H9 (cell line): Measurements from ENCODE around the gene CACNB2. TPM values are rescaled to one million over a fixed set of nuclear protein-coding genes. Genes with fewer than 3 reads are reported as not detected.
A peak's percentile ranks its signal among the peaks of the same experiment; 100 is the strongest.

Experiments used
- DNase-seq: peaks from one replicate; pipeline ENCODE4 v3.0.0-alpha.2; 2017
- H2AFZ ChIP-seq: one replicate; pipeline ENCODE4 v1.6.1; 2013; ENCODE audit warnings: mild to moderate bottlenecking, low read length, control low read depth, moderate library complexity
- H2AK5ac ChIP-seq: 2 replicates; pipeline ENCODE4 v1.6.1; 2013; ENCODE audit warnings: low read length, control low read depth, mixed read lengths; ENCODE audit not compliant: insufficient read length
- H2BK120ac ChIP-seq: one replicate; pipeline ENCODE4 v1.6.1; 2013; ENCODE audit warnings: low read depth, mild to moderate bottlenecking, low read length, control low read depth, inconsistent platforms; ENCODE audit not compliant: poor library complexity, severe bottlenecking
- H2BK12ac ChIP-seq: 2 replicates; pipeline ENCODE4 v1.6.1; 2013; ENCODE audit warnings: low read length, control low read depth, mixed read lengths, low read depth; ENCODE audit not compliant: insufficient read length
- H2BK15ac ChIP-seq: 2 replicates; pipeline ENCODE4 v1.6.1; 2013; ENCODE audit warnings: low read depth, low read length, control low read depth
- H2BK20ac ChIP-seq: one replicate; pipeline ENCODE4 v1.6.1; 2013; ENCODE audit warnings: low read depth, mild to moderate bottlenecking, low read length, control low read depth, inconsistent platforms; ENCODE audit not compliant: poor library complexity, severe bottlenecking
- H2BK5ac ChIP-seq: 2 replicates; pipeline ENCODE4 v1.6.1; 2013; ENCODE audit warnings: low read length, control low read depth, mixed read lengths; ENCODE audit not compliant: insufficient read length
- H3K14ac ChIP-seq: 2 replicates; pipeline ENCODE4 v1.6.1; 2013; ENCODE audit warnings: low read length, control low read depth; ENCODE audit not compliant: insufficient read depth
- H3K18ac ChIP-seq: 2 replicates; pipeline ENCODE4 v1.6.1; 2013; ENCODE audit warnings: low read depth, mild to moderate bottlenecking, mixed read lengths, low read length, control low read depth; ENCODE audit not compliant: insufficient read length
- H3K23ac ChIP-seq: 2 replicates; pipeline ENCODE4 v1.6.1; 2013; ENCODE audit warnings: low read length, control low read depth, mixed read lengths, low read depth; ENCODE audit not compliant: insufficient read length
- H3K23me2 ChIP-seq: 2 replicates; pipeline ENCODE4 v1.6.1; 2013; ENCODE audit warnings: low read depth, mild to moderate bottlenecking, mixed read lengths, low read length, control low read depth; ENCODE audit not compliant: insufficient read length, poor library complexity, severe bottlenecking
- H3K27ac ChIP-seq: 2 replicates; pipeline ENCODE4 v1.5.1; 2013; ENCODE audit warnings: low read length, control low read depth, mixed read lengths, low read depth; ENCODE audit not compliant: insufficient read length
- H3K27me3 ChIP-seq: 2 replicates; pipeline ENCODE4 v1.6.1; 2013; ENCODE audit warnings: low read length, control low read depth, inconsistent platforms; ENCODE audit not compliant: insufficient read depth
- H3K4ac ChIP-seq: 2 replicates; pipeline ENCODE4 v1.6.1; 2013; ENCODE audit warnings: low read depth, mild to moderate bottlenecking, control low read depth, inconsistent platforms, low read length, moderate library complexity
- H3K4me1 ChIP-seq: 2 replicates; pipeline ENCODE4 v1.6.1; 2013; ENCODE audit warnings: low read length, control low read depth, inconsistent platforms; ENCODE audit not compliant: insufficient read depth
- H3K4me2 ChIP-seq: 2 replicates; pipeline ENCODE4 v1.6.1; 2013; ENCODE audit warnings: low read length, control low read depth, mixed read lengths; ENCODE audit not compliant: insufficient read length, insufficient read depth
- H3K56ac ChIP-seq: 2 replicates; pipeline ENCODE4 v1.6.1; 2013; ENCODE audit warnings: low read depth, mild to moderate bottlenecking, mixed read lengths, low read length, control low read depth; ENCODE audit not compliant: insufficient read length
- H3K79me1 ChIP-seq: 2 replicates; pipeline ENCODE4 v1.6.1; 2013; ENCODE audit warnings: low read depth, mild to moderate bottlenecking, moderate library complexity, low read length, control low read depth, inconsistent platforms; ENCODE audit not compliant: insufficient read depth, poor library complexity, severe bottlenecking
- H3K79me2 ChIP-seq: 2 replicates; pipeline ENCODE4 v1.6.1; 2013; ENCODE audit warnings: low read length, control low read depth, inconsistent platforms; ENCODE audit not compliant: insufficient read depth
- H3K9ac ChIP-seq: 2 replicates; pipeline ENCODE4 v1.6.1; 2013; ENCODE audit warnings: low read length, control low read depth, mixed read lengths; ENCODE audit not compliant: insufficient read length; ENCODE audit errors: extremely low read depth
- H3K9me3 ChIP-seq: one replicate; pipeline ENCODE4 v1.6.1; 2013; ENCODE audit warnings: low read depth, low read length, inconsistent platforms; ENCODE audit not compliant: control insufficient read depth
- H3T11ph ChIP-seq: one replicate; pipeline ENCODE4 v1.6.1; 2013; ENCODE audit warnings: mild to moderate bottlenecking, low read length, control low read depth, inconsistent platforms
- H4K20me1 ChIP-seq: one replicate; pipeline ENCODE4 v1.6.1; 2013; ENCODE audit not compliant: control insufficient read depth, insufficient read length, insufficient read depth
- H4K5ac ChIP-seq: 2 replicates; pipeline ENCODE4 v1.6.1; 2013; ENCODE audit warnings: low read depth, mild to moderate bottlenecking, mixed read lengths, low read length, control low read depth; ENCODE audit not compliant: insufficient read length
- H4K8ac ChIP-seq: replicated peaks from 2 replicates; pipeline ENCODE4 v1.6.1; 2013; ENCODE audit warnings: low read length, control low read depth, mixed read lengths, low read depth; ENCODE audit not compliant: insufficient read length
- H4K91ac ChIP-seq: 2 replicates; pipeline ENCODE4 v1.6.1; 2013; ENCODE audit warnings: low read depth, mild to moderate bottlenecking, moderate library complexity, mixed read lengths, low read length, control low read depth; ENCODE audit not compliant: insufficient read length
- H3K27ac Mint-ChIP-seq, 3 experiments: 2 replicates in 2 of 3; 3 replicates in 1 of 3; pipeline ENCODE4 v1.8.0; 2020 to 2021; ENCODE audit warnings: mixed read lengths in 3 of 3, mild to moderate bottlenecking in 1 of 3, moderate library complexity in 1 of 3
- H3K27me3 Mint-ChIP-seq: 2 replicates; pipeline ENCODE4 v1.8.0; 2021; ENCODE audit warnings: low read depth, mild to moderate bottlenecking, moderate library complexity, mixed read lengths
- H3K36me3 Mint-ChIP-seq, 3 experiments: 2 replicates in 2 of 3; 3 replicates in 1 of 3; pipeline ENCODE4 v1.8.0; 2020 to 2021; ENCODE audit warnings: low read depth in 3 of 3, mixed read lengths in 3 of 3; ENCODE audit not compliant: insufficient read depth in 1 of 3
- H3K4me1 Mint-ChIP-seq, 2 experiments: 2 replicates each; pipeline ENCODE4 v1.8.0; 2020; ENCODE audit warnings: mixed read lengths in 2 of 2
- H3K4me3 Mint-ChIP-seq, 2 experiments: 2 replicates in 1 of 2; 3 replicates in 1 of 2; pipeline ENCODE4 v1.8.0; 2020 to 2021; ENCODE audit warnings: mild to moderate bottlenecking in 2 of 2, mixed read lengths in 2 of 2, moderate library complexity in 1 of 2
- H3K9me3 Mint-ChIP-seq, 2 experiments: 2 replicates in 1 of 2; 3 replicates in 1 of 2; pipeline ENCODE4 v1.8.0; 2020; ENCODE audit warnings: mild to moderate bottlenecking in 2 of 2, mixed read lengths in 2 of 2, moderate library complexity in 1 of 2
- CTCF ChIP-seq: fragments of 200-600 bp; sonication (generic); conservative IDR thresholded peaks from 3 replicates; pipeline ENCODE4 v1.8.0; 2021; ENCODE audit warnings: antibody characterized with exemption, mild to moderate bottlenecking
- WGBS: extraction: QIAGEN DNeasy Blood & Tissue Kit; methylation state at CpG from one replicate; pipeline ENCODE4 v1.1.7; 2013; ENCODE audit warnings: missing lambda C conversion rate, low lambda C conversion rate, mixed read lengths; ENCODE audit not compliant: insufficient read length; ENCODE audit errors: extremely low coverage; 5-methylcytosine and 5-hydroxymethylcytosine counted together
- total RNA-seq: library from RNA; stranded (reverse); gene quantifications from 2 replicates; pipeline ENCODE4 v1.2.1, GENCODE V29; 2021

Gene CACNB2
- total RNA-seq, 1 experiment from 2014 or later, result 2.6 TPM

GRCh38 chr10:18236756-18237155 lies 96.5 kb downstream of the CACNB2 start:
- Histone ChIP-seq H3K4me1 (no peaks in the 10 kb centered on the region; the same call in 1 of the 2 replicates), H3K79me2 (no peaks in the 10 kb centered on the region), H2BK15ac (no peak overlapping the region), H4K20me1 (no peaks in the 10 kb centered on the region), H3K27ac (no peak overlapping the region), H3K9me3 (no peaks in the 10 kb centered on the region), H2BK12ac (no peak overlapping the region), H2AK5ac (no peak overlapping the region), H4K5ac (no peak overlapping the region), H2AFZ (no peak overlapping the region), H3K23ac (no peak overlapping the region), H2BK120ac (no peak overlapping the region), H3T11ph (no peak overlapping the region), H4K8ac (no peak overlapping the region), H3K79me1 (no peaks in the 10 kb centered on the region), H3K23me2 (no peaks in the 10 kb centered on the region), H3K14ac (no peak overlapping the region), H3K18ac (no peak overlapping the region), H3K9ac (no peak overlapping the region), H3K56ac (no peak overlapping the region), H3K4ac (no peak overlapping the region), H4K91ac (no peak overlapping the region), H3K4me2 (no peak overlapping the region), H2BK5ac (no peak overlapping the region), H2BK20ac (no peak overlapping the region), H3K27me3 (no peaks in the 10 kb centered on the region)
- TF ChIP-seq CTCF, result no peak
- peak overlapping the region in 2 of 3 experiments; percentile 29 to 46; a peak in 1 of 7 replicates for H3K27ac Mint-ChIP-seq
- DNase-seq, result no peak
- H3K4me1 Mint-ChIP-seq, result peaks cover 27 to 33% of the 10 kb centered on the region in 2 experiments
- H3K9me3 Mint-ChIP-seq, result no peaks in the 10 kb centered on the region
- WGBS, result no CpG with 5 or more reads among the region's 3 CpGs
- H3K4me3 Mint-ChIP-seq, result no peak overlapping the region
- peaks cover 0 to 1% (median 0%) of the 10 kb centered on the region in 3 experiments; a peak in 1 of 7 replicates for H3K36me3 Mint-ChIP-seq
- H3K27me3 Mint-ChIP-seq, result no peaks in the 10 kb centered on the region
